ENCODE data around the gene PLCG2.
"Not testable (repeated sequence)": the region's sequence is repeated elsewhere in the genome, so short reads cannot be mapped to it uniquely, and the experiment has no call there.

Gene PLCG2

DNA sequence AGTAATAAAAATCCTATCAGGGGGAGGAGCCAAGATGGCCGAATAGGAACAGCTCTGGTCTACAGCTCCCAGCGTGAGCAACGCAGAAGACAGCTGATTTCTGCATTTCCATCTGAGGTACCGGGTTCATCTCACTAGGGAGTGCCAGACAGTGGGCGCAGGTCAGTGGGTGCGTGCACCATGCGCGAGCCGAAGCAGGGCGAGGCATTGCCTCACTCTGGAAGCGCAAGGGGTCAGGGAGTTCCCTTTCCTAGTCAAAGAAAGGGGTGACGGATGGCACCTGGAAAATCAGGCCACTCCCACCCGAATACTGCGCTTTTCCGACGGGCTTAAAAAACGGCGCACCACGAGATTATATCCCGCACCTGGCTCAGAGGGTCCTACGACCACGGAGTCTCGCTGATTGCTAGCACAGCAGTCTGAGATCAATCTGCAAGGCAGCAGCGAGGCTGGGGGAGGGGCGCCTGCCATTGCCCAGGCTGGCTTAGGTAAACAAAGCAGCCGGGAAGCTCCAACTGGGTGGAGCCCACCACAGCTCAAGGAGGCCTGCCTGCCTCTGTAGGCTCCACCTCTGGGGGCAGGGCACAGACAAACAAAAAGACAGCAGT lies 198.3 kb downstream of the PLCG2 start:
- H3K4ac ChIP-seq (ENCODE audit: low read length); H2AFZ ChIP-seq (ENCODE audit: low read length); H2BK5ac ChIP-seq (ENCODE audit: low read length); H3K14ac ChIP-seq (ENCODE audit: low read length); DNase-seq (ENCODE audit: low spot score); H3K18ac ChIP-seq (ENCODE audit: low read length); H3K36me3 ChIP-seq (replicated peaks in 1 of 2; ENCODE audit: control insufficient read depth in 2 of 2, insufficient read depth in 2 of 2, low read length in 2 of 2); H2BK120ac ChIP-seq (ENCODE audit: low read depth, low read length); H3K23ac ChIP-seq (ENCODE audit: low read depth, low read length, poor library complexity); H3K4me3 ChIP-seq (ENCODE audit: low read length in 2 of 2); H3K9me3 ChIP-seq (replicated peaks in 1 of 2; ENCODE audit: control insufficient read depth in 2 of 2, insufficient read depth in 1 of 2, low read depth in 1 of 2, low read length in 2 of 2); H3K9ac ChIP-seq (ENCODE audit: low read depth, low read length, poor library complexity); H2BK15ac ChIP-seq (ENCODE audit: low read length); H3K4me2 ChIP-seq (ENCODE audit: insufficient read depth, low read length, poor library complexity, severe bottlenecking); H4K91ac ChIP-seq (ENCODE audit: low read depth, low read length, poor library complexity); H3K79me1 ChIP-seq (ENCODE audit: low read depth, low read length); H2BK12ac ChIP-seq (ENCODE audit: low read length); H2AK5ac ChIP-seq (ENCODE audit: low read depth, low read length); H3K27ac ChIP-seq (replicated peaks; ENCODE audit: low read length); H4K8ac ChIP-seq (ENCODE audit: low read depth, low read length); H3K4me1 ChIP-seq (ENCODE audit: control insufficient read depth in 2 of 2, insufficient read depth in 1 of 2, low read depth in 1 of 2, low read length in 2 of 2); H3K27me3 ChIP-seq (ENCODE audit: control insufficient read depth in 3 of 3, insufficient read depth in 3 of 3, low read depth in 1 of 3, low read length in 3 of 3): not testable (repeated sequence)
- no CpG with 5 or more reads among the region's 26 CpGs for WGBS, 2 donors (ENCODE audit: extremely low coverage in 2 of 2, insufficient read length in 2 of 2, insufficient replicate concordance in 1 of 2)

DNA sequence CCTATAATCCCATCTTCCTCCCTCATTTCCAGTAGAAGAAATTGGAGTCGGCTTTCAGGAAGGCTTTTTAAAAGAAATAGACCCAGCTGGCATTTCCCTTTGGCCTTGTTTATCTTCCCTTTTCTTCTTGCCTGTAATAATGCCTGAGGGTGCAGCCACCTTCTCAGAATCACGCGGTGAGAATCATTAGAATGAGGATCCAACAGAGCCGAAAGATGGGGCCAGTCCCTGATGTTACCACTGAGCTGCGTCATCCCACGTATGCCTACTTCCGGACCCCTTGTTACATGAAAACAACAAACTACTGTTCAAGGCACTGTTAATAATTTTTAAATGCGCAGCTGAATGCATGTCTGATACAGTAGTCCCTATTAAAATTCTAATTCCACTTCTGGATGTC lies 208.0 kb downstream of the PLCG2 start:
- Histone ChIP-seq H3K4me2 (ENCODE audit: insufficient read depth, low read length, poor library complexity, severe bottlenecking) (no peak overlapping the region), H3K18ac (ENCODE audit: low read length) (no peak overlapping the region), H3K23ac (ENCODE audit: low read depth, low read length, poor library complexity) (no peak overlapping the region), H3K4ac (ENCODE audit: low read length) (no peak overlapping the region), H3K4me3 (ENCODE audit: low read length in 2 of 2) (no peak overlapping the region), H3K4me1 (ENCODE audit: control insufficient read depth in 2 of 2, insufficient read depth in 1 of 2, low read depth in 1 of 2, low read length in 2 of 2) (no peaks in the 10 kb centered on the region), H4K91ac (ENCODE audit: low read depth, low read length, poor library complexity) (no peak overlapping the region), H2BK120ac (ENCODE audit: low read depth, low read length) (no peak overlapping the region), H2AK5ac (ENCODE audit: low read depth, low read length) (no peak overlapping the region), H2BK5ac (ENCODE audit: low read length) (no peak overlapping the region), H3K36me3 (replicated peaks in 1 of 2; ENCODE audit: control insufficient read depth in 2 of 2, insufficient read depth in 2 of 2, low read length in 2 of 2) (no peaks in the 10 kb centered on the region), H3K9ac (ENCODE audit: low read depth, low read length, poor library complexity) (no peak overlapping the region), H3K9me3 (replicated peaks in 1 of 2; ENCODE audit: control insufficient read depth in 2 of 2, insufficient read depth in 1 of 2, low read depth in 1 of 2, low read length in 2 of 2) (no peaks in the 10 kb centered on the region), H2BK12ac (ENCODE audit: low read length) (no peak overlapping the region), H3K14ac (ENCODE audit: low read length) (no peak overlapping the region), H3K79me1 (ENCODE audit: low read depth, low read length) (no peaks in the 10 kb centered on the region), H2BK15ac (ENCODE audit: low read length) (no peak overlapping the region), H3K27ac (replicated peaks; ENCODE audit: low read length) (no peak overlapping the region), H4K8ac (ENCODE audit: low read depth, low read length) (no peak overlapping the region), H3K27me3 (ENCODE audit: control insufficient read depth in 3 of 3, insufficient read depth in 3 of 3, low read depth in 1 of 3, low read length in 3 of 3) (peaks cover 0 to 6% (median 0%) of the 10 kb centered on the region in 3 experiments), H2AFZ (ENCODE audit: low read length) (no peak overlapping the region)
- no CpG with 5 or more reads among the region's 8 CpGs for WGBS, 2 donors (ENCODE audit: extremely low coverage in 2 of 2, insufficient read length in 2 of 2, insufficient replicate concordance in 1 of 2)
- no peak for DNase-seq (ENCODE audit: low spot score)

DNA sequence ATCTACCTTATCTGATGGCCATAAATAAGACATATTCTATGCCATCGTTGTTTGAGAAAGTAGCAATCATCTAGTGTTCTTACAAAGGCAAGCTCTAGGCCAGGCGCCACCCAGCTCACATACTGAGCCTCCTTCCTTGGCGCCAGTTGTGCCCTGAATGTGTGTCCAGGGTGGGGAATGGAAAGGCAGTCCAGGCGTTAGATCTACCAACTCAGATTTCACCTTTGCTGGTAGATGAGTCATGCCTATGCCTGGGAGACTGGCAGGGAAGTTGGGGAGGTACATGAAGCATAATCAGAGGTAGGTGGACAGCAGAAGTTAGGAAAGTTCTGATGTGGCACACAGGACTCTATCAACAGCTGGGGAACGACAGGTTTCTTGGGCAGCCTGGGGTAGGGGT lies 208.6 kb downstream of the PLCG2 start:
- Histone ChIP-seq H3K36me3 (replicated peaks in 1 of 2; ENCODE audit: control insufficient read depth in 2 of 2, insufficient read depth in 2 of 2, low read length in 2 of 2) (no peaks in the 10 kb centered on the region), H3K14ac (ENCODE audit: low read length) (no peak overlapping the region), H4K91ac (ENCODE audit: low read depth, low read length, poor library complexity) (no peak overlapping the region), H3K27me3 (ENCODE audit: control insufficient read depth in 3 of 3, insufficient read depth in 3 of 3, low read depth in 1 of 3, low read length in 3 of 3) (peaks cover 0 to 6% (median 0%) of the 10 kb centered on the region in 3 experiments), H3K9ac (ENCODE audit: low read depth, low read length, poor library complexity) (no peak overlapping the region), H3K23ac (ENCODE audit: low read depth, low read length, poor library complexity) (no peak overlapping the region), H2BK120ac (ENCODE audit: low read depth, low read length) (no peak overlapping the region), H3K4me1 (ENCODE audit: control insufficient read depth in 2 of 2, insufficient read depth in 1 of 2, low read depth in 1 of 2, low read length in 2 of 2) (no peaks in the 10 kb centered on the region), H3K18ac (ENCODE audit: low read length) (no peak overlapping the region), H2BK15ac (ENCODE audit: low read length) (no peak overlapping the region), H3K4me3 (ENCODE audit: low read length in 2 of 2) (no peak overlapping the region), H3K4me2 (ENCODE audit: insufficient read depth, low read length, poor library complexity, severe bottlenecking) (no peak overlapping the region), H2BK12ac (ENCODE audit: low read length) (no peak overlapping the region), H3K27ac (replicated peaks; ENCODE audit: low read length) (no peak overlapping the region), H2AFZ (ENCODE audit: low read length) (no peak overlapping the region), H3K4ac (ENCODE audit: low read length) (no peak overlapping the region), H3K79me1 (ENCODE audit: low read depth, low read length) (no peaks in the 10 kb centered on the region), H4K8ac (ENCODE audit: low read depth, low read length) (no peak overlapping the region), H3K9me3 (replicated peaks in 1 of 2; ENCODE audit: control insufficient read depth in 2 of 2, insufficient read depth in 1 of 2, low read depth in 1 of 2, low read length in 2 of 2) (no peaks in the 10 kb centered on the region), H2BK5ac (ENCODE audit: low read length) (no peak overlapping the region), H2AK5ac (ENCODE audit: low read depth, low read length) (no peak overlapping the region)
- WGBS, 2 donors (ENCODE audit: extremely low coverage in 2 of 2, insufficient read length in 2 of 2, insufficient replicate concordance in 1 of 2): no CpG with 5 or more reads among the region's 5 CpGs
- DNase-seq (ENCODE audit: low spot score): no peak

DNA sequence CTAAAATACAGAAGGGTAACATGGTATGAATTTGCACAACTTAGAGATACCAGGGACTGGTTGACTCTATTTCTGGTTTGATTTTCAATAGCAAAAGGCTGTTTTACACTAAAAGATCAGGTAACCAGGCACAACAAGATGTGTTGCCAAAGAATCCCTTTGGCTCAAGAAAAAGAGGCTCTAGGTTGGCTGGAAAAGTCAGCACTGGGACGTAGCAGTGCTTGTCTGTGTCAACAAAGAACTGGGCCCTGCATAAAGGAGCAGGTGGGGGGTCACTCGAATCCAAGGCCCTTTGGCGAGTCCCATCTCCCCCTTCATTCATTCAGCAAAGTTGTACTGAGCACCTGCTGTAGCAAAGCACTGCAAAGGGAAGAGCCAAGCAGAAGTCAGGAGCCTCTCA lies 213.8 kb downstream of the PLCG2 start:
- Histone ChIP-seq H4K8ac (ENCODE audit: low read depth, low read length) (no peak overlapping the region), H3K4me3 (ENCODE audit: low read length in 2 of 2) (no peak overlapping the region), H2BK120ac (ENCODE audit: low read depth, low read length) (no peak overlapping the region), H3K4me1 (ENCODE audit: control insufficient read depth in 2 of 2, insufficient read depth in 1 of 2, low read depth in 1 of 2, low read length in 2 of 2) (no peaks in the 10 kb centered on the region), H3K18ac (ENCODE audit: low read length) (no peak overlapping the region), H3K4me2 (ENCODE audit: insufficient read depth, low read length, poor library complexity, severe bottlenecking) (no peak overlapping the region), H2BK12ac (ENCODE audit: low read length) (no peak overlapping the region), H3K9me3 (replicated peaks in 1 of 2; ENCODE audit: control insufficient read depth in 2 of 2, insufficient read depth in 1 of 2, low read depth in 1 of 2, low read length in 2 of 2) (no peaks in the 10 kb centered on the region), H2BK15ac (ENCODE audit: low read length) (no peak overlapping the region), H4K91ac (ENCODE audit: low read depth, low read length, poor library complexity) (no peak overlapping the region), H3K36me3 (replicated peaks in 1 of 2; ENCODE audit: control insufficient read depth in 2 of 2, insufficient read depth in 2 of 2, low read length in 2 of 2) (no peaks in the 10 kb centered on the region), H2BK5ac (ENCODE audit: low read length) (no peak overlapping the region), H3K23ac (ENCODE audit: low read depth, low read length, poor library complexity) (no peak overlapping the region), H3K79me1 (ENCODE audit: low read depth, low read length) (no peaks in the 10 kb centered on the region), H3K4ac (ENCODE audit: low read length) (no peak overlapping the region), H3K14ac (ENCODE audit: low read length) (no peak overlapping the region), H2AFZ (ENCODE audit: low read length) (no peak overlapping the region), H3K27me3 (ENCODE audit: control insufficient read depth in 3 of 3, insufficient read depth in 3 of 3, low read depth in 1 of 3, low read length in 3 of 3) (peaks cover 0 to 2% (median 0%) of the 10 kb centered on the region in 3 experiments), H3K27ac (replicated peaks; ENCODE audit: low read length) (no peak overlapping the region), H2AK5ac (ENCODE audit: low read depth, low read length) (no peak overlapping the region), H3K9ac (ENCODE audit: low read depth, low read length, poor library complexity) (no peak overlapping the region)
- DNase-seq (ENCODE audit: low spot score): no peak
- WGBS, 2 donors (ENCODE audit: extremely low coverage in 2 of 2, insufficient read length in 2 of 2, insufficient replicate concordance in 1 of 2): no CpG with 5 or more reads among the region's 3 CpGs

Measured in neuronal stem cell (in vitro differentiated cells).